GM21526 (cell line): ENCODE data around the gene UTP4.

Experiments
- ATAC-seq: cut with Tn5 transposase; IDR thresholded peaks from one replicate; pipeline ENCODE4 v1.9.1; 2021; ENCODE audit warnings: moderate library complexity; ENCODE audit not compliant: unreplicated experiment, low FRiP score

The UTP4 gene

DNA sequence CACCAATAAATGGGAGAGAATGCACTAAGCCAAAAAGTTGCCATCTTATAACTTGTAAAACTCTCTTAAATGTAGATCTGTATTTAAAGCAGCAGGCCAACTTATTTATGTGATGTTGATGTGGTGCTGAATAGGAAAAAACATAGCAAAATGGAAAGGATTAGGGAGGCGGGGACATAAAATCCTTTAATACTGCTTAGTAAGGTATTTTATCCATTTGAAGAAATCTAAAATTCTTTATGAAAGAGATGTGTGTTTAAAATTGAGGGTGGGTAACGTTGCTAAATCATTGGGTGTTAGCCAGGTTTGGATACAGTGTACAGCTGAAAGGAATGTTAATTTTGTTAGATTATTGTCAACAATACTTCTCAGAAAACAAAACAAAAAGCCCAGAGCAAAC is 68.8 kb downstream of the UTP4 start:
- ATAC-seq: no peak

- ATAC-seq: no peak
Observed at GRCh38 chr16:69201787-69202186, 69.3 kb downstream of the UTP4 start.

GRCh38 chr16:69204172-69204571 is 71.7 kb downstream of the UTP4 start:
- no peak for ATAC-seq

GRCh38 chr16:69209735-69210134 is 77.3 kb downstream of the UTP4 start:
- ATAC-seq: no peak

- ATAC-seq: no peak
Observed at GRCh38 chr16:69217433-69217832, 85.0 kb downstream of the UTP4 start.
